GM21786 (cell line): ENCODE measurements around the gene ZNF3.
"Not testable (repeated sequence)": the region's sequence is repeated elsewhere in the genome, so short reads cannot be mapped to it uniquely, and the experiment has no call there.

ENCODE experiments used
- ATAC-seq: cut with Tn5 transposase; IDR thresholded peaks from one replicate; pipeline ENCODE4 v1.9.1; 2021; ENCODE audit not compliant: unreplicated experiment

The ZNF3 gene

DNA sequence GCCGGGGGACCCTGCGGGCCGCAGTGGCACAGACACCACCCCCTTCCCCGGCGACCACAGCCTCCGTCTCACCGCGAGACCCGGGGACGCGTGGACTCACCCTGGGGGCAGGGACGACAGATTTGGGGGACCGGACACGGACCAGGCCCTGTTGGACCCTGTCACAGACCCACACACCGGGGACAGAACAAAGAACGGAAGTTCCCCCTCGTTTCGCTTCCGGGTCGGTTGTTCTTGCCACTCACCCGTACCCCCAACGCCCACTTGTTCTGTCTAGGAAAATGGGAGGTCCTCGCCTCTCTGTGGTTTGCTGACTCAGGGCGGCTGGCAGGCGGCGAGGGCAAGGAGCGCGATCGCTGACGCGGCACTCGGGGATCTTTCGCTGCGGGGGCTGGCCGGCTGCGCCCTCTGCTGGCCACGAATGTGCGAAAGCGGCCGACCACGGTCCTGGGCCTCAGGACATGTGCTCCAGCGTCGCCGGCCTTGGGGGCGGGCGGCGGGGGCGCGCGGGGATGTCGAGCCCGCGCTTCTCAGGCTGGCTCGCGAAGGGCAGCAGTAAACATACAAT is at the start of gene ZNF3:
Gene ZNF3 (minus strand): TSS at position 189 of the 568 bp plus-strand sequence. CDS start 4,366 bp downstream, outside the sequence.
- ATAC-seq: peak; percentile 86

DNA sequence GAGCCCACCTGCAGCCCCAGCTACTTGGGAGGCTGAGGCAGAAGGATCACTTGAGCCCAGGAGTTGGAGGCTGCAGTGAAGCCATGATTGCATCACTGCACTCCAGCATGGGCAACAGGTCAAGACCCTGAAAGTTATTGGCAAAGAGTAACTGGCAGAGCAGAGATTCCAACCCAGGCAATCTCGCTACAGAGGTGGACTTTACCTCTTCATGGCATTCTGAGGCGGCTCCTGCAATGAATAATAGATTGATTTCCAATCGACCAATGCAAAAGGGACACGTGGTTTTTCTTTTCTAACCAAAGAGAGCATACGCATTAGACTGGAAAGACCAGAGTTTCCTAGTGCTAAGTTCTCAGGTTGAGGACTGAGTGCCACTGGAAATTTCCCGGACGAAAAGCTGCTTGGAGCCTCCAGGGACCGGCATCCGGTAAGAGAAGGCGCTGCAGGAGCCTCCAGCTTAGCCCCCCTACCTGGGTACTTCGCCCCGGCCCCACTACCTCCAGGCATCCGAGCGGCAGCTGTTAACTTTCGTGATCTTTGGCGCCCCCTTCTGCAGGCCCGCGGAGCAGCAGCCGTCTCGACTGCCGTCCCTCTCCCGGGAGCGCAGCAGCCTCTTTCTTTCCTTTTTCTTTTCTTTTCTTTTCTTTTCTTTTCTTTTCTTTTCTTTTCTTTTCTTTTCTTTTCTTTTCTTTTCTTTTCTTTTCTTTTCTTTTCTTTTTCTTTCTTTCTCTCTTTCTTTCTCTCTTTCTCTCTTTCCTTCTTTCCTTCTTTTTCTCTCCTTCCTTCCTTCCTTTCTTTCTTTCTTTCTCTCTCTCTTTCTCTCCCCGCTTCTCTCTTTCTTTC is 49.3 kb upstream of the ZNF3 start:
- ATAC-seq: no peak

DNA sequence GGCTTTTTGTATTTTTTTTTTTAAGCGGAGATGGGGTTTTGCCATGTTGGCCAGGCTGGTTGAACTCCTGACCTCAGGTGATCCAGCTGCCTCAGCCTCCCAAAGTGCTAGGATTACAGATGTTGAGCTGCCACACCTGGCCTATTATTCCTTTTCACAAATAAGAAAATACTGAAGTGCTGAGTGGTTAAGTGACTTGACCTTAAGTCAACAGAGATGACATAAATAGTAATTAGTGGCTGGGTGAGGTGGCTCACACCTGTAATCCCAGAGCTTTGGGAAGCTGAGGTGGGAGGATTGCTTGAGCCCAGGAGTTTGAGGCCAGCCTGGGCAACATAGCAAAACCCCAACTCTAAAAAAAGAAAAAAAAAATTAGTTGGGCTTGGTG is 48.7 kb upstream of the ZNF3 start:
- not testable (repeated sequence) for ATAC-seq

DNA sequence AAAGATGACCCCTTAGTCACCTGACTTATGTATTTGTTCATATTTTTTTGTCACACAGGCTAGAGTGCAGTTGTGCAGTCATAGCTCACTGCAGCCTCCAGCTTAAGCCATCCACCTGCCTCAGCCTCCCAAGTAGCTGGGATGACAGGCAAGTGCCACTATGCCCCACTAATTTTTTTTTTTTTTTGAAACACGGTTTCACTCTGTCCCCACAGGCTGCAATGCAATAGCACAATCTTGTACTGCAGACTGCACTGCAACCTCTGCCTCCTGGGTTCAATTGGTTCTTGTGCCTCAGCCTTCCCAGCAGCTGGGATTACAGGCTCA is 47.1 kb upstream of the ZNF3 start:
- ATAC-seq: no peak

DNA sequence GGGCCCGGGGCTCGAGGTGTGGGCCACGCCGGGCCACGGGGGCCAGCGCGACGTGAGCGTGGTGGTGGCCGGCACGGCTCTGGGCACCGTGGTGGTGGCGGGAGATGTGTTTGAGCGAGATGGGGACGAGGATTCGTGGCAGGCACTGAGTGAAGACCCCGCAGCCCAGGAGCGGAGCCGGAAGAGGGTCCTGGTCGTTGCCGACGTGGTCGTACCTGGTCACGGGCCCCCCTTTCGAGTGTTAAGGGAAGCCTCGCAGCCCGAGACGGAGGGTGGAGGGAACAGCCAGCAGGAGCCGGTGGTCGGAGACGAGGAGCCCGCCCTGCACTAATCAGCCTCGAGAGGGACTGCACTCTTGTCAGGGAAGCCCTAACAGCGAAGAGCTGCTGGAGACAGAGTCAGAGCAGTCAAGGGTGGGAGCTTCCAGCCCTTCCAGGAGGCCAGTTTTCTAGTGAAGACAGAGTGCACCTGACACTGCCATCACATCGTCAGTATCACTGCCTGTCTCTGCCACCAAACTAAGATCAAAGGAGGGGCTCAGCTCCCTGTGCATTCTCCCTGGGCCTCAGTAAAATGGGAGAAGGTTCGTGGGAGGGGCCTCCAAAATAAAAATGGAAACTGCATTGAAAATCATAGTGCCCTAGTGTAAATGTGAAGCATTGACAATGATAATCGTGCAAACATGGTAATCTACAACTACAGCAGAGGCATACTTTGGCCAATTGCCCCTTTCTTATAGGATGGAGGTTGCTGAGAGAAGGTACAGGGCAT is 46.5 kb upstream of the ZNF3 start:
- ATAC-seq: no peak

DNA sequence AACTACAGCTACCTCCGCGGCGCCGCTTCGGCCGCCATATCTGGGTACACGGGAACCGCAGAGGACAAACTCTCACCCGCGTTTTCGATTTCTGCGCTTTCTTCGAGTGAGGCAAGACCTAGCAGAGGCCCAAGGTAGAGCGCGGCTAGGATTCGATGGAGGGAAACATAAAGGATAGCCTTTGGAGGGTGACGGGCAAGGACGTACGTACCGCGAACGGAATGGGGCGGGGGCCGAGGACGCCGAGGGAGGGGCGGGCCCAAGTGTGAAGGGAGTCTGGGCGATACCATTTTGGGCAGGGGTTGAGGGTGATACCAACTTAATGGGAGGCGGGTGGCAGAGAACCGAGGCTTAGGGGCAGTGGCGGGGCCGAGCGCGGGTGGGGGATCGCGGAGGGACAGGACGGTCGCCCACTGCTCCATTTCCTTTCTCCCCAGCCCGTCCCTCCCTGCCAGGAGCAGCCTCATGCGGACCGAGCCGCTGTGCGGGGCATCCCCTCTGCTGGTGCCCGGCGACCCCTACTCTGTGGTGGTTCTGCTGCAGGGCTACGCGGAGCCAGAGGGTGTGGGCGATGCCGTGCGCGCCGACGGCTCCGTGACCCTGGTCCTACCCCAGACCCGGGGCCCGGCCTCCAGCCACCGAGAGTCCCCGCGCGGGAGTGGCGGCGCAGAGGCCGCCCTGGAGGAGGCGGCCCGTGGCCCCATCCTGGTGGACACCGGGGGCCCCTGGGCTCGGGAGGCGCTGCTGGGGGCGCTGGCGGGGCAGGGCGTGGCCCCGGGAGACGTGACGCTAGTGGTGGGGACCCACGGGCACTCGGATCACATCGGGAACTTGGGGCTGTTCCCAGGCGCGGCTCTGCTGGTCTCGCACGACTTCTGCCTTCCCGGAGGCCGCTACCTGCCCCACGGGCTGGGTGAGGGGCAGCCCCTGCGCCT is 45.7 kb upstream of the ZNF3 start, which contains the start of gene MBLAC1:
Gene MBLAC1 (plus strand): TSS at position 37 of the 935 bp plus-strand sequence. CDS start 429 bp downstream, at position 466.
- peak; percentile 56 for ATAC-seq

DNA sequence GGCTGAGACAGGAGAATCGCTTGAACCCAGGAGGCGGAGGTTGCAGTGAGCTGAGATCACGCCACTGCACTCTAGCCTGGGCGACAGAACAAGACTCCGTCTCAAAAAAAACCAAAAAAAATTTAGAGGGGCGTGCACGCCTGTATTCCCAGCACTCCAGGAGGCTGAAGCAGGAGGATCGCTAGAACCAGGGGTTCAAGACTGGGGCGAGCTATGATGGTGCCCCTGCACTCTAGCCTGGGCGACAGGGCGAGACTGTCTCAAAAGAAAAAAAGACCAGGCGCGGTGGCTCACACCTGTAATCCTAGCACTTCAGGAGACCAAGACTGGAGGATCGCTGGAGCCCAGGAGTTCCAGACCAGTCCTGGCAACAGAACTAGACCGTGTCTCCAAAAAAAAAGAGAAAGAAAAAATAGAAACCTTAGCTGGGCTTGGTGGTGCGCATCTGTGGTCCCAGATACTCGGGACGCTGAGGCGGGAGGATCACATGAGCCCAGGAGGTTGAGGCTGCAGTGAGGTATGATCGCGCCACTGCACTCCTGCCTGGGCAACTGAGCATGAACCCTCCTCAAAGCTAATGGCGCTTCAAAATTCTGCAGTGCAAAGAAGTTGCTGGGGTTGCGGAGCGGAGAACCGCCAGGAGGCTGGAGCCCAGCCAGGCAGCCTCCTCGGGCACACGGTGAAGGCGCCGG is 44.9 kb upstream of the ZNF3 start:
- peak; percentile 20 for ATAC-seq

DNA sequence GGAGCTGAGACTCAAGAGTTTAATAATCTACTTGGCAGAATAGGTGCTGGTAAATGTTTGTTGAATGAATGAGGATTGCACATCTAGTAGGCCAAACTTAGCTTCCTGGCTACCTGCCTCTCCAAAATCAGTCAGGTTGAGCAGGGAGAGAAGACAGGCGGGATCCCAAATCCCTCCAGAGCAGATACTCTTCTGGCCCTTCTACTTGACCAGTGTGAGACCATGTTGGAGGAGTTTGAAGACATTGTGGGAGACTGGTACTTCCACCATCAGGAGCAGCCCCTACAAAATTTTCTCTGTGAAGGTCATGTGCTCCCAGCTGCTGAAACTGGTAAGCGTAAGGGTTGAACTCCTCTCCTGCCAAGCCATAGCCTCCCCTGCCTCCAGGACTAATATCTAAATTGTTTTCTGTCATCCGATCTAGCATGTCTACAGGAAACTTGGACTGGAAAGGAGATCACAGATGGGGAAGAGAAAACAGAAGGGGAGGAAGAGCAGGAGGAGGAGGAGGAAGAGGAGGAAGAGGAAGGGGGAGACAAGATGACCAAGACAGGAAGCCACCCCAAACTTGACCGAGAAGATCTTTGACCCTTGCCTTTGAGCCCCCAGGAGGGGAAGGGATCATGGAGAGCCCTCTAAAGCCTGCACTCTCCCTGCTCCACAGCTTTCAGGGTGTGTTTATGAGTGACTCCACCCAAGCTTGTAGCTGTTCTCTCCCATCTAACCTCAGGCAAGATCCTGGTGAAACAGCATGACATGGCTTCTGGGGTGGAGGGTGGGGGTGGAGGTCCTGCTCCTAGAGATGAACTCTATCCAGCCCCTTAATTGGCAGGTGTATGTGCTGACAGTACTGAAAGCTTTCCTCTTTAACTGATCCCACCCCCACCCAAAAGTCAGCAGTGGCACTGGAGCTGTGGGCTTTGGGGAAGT is 43.0 kb upstream of the ZNF3 start:
- no peak for ATAC-seq

DNA sequence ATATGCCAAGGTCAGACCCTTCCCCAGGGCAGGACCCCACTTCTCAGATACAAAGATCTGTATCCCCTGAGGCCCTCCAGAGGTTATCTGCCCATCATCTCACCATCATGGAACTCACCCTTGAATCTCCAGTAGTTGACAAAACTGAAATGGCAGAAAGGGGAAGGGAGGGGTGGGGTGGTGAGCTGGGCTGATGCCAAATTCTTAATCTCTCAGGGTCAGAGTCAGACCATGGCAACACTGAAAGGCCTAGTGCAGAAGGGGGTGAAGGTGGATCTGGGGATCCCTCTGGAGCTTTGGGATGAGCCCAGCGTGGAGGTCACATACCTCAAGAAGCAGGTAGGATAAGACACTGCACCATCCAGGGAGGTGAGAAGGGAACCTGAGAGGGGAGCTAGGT is 41.0 kb upstream of the ZNF3 start:
- no peak for ATAC-seq

DNA sequence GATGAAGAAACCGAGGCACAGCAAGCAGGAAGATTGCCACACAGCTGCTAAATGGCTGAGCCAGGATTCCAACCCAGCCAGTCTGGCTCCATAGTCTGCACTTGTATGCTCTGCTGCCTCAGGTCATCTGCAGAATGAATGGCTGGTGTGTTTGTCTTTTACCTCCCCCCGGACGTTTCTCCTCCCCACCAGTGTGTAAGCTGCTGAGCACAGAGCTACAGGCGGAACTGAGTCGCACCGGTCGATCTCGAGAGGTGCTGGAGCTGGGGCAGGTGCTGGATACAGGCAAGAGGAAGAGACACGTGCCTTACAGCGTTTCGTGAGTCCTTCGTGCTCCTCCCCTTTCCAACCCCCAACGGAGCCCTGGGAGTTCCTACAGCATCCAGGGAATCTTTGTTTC is 40.5 kb upstream of the ZNF3 start:
- ATAC-seq: no peak

DNA sequence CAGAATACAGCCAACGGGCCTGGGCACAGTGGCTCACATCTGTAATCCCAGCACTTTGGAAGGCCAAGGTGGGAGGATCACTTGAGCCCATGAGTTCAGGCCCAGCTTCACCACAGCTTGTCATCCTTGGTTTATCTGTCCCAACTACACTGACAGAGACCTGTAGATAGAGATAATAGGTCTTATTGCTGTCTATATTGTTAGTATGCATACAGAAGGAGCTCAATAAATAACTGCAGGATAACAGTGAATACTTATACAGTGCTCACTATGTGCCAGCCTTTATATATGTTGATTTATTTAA is 39.2 kb upstream of the ZNF3 start:
- no peak for ATAC-seq

DNA sequence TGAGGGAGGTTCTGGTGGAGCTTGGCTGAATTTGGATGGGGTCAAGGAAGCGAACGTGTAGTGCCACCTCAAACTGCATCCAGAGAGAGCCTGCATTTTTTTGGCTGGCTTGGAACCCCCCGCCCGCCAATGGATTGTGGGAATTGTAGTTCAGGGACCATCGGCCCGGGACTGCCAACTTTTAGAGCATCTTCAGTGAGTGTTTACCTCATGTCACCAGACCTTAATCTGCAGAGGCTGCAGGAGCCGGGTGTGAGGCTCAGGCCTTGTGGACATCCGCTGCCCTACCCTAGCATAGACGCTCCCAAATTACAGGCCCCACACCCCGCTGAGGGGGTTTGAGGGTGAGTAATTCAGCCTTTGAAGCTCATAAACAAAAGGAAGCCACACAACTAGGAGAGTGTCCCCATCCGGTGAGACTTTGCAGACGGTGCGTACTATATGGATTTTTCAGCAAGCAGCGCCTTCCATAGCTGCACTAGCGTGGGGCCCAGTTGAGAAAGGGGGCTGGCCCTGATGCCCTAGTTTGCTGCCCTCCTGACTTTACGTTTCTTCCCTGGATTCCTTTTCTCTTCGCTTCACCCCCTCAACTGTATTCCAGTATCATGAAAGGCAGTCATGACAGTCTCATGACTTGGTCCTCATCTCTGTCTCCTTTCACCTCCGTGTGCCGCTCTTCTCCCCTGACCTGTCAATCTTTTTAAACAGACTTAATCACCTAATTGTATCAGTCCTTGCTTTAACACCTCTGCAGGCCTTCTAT is 38.6 kb upstream of the ZNF3 start:
- ATAC-seq: peak; percentile 30

DNA sequence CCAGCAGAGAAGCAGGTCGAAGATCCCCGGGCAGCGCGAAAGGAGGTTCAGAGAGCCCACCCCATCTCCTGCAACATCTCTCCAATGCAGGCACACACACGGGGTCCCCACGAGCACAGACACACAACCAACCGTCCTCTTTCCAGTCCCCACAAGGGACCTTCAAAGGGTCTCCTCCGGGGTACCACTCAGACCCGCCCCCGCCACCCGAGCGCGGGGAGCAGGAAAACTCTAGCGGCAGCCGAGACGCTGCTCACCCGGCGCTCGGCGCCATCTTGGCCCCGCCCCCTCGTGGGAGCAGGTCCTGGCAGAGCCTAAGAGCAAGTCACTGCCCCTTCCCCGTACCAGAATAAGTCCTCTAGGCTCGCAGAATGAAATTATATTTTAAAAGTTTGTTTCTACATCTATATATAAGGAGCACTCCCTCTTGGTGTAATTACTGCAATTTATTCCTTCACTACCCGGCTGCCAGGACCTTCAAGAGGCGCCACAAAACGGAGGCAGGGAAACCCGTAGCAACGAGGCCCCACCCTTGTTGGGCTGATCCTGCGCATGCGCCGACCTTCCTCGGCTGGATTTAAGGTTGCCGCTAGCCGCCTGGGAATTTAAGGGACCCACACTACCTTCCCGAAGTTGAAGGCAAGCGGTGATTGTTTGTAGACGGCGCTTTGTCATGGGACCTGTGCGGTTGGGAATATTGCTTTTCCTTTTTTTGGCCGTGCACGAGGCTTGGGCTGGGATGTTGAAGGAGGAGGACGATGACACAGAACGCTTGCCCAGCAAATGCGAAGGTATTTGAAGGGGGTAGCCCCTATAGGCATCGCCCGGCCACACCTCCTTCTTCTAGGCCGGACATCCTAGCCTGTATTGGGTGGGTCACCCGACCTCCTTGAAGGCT is 37.8 kb upstream of the ZNF3 start, which contains the start of the genes CNPY4 and TAF6:
Gene CNPY4 (plus strand): TSS at position 563 of the 898 bp plus-strand sequence. CDS start 111 bp downstream, at position 674.
Gene TAF6 (minus strand): TSS at position 287 of the 898 bp plus-strand sequence. CDS start 5,149 bp downstream, outside the sequence.
- peak; percentile 69 for ATAC-seq

DNA sequence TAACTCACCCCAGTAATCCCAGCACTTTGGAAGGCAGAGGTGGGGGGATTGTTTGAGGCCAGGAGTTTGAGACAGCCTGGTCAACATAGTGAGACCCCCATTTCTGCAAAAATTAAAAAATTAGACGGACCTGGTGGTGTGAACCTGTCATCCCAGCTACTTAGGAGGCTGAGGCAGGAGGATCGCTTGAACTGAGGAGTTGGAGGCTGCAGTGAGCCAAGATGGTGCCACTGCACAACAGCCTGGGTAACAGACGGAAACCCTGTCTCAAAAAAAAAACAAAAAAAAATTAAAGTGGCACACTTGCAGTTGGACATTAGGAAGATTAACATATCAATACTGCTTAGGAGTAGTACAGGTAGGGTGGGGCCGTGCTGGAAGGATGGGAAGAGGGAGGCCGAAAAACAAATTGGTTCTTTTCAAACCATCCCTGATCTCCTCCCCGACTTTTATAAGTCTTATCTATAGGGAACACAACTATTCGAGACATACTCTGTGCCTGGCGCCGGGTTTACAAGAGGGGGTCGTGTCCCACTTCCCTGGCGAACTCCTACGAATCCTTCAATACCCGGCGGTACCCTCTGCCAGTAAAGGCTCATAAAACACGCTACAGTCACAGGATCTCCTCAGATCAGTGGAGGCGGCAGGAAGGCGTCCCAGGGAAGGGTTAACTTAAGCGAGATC is 37.0 kb upstream of the ZNF3 start:
- ATAC-seq: no peak

DNA sequence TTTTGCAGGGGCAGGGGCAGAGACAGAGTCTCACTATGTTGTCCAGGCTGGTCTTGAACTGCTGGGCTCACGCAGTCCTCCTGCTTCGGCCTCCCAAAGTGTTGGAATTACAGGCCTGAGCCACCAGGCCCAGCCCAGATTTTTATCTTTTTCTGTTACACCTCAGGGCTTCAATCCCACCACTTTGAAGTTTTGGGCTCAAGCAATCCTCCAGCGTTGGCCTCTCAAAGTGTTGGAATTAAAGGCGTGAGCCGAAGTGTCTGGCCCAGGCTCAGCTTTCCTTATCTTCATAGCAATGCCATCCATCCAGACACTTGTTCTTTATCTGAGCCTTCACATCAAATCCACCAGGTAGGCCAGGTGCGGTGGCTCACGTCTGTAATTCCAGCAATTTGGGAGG is 33.5 kb upstream of the ZNF3 start:
- ATAC-seq: no peak

DNA sequence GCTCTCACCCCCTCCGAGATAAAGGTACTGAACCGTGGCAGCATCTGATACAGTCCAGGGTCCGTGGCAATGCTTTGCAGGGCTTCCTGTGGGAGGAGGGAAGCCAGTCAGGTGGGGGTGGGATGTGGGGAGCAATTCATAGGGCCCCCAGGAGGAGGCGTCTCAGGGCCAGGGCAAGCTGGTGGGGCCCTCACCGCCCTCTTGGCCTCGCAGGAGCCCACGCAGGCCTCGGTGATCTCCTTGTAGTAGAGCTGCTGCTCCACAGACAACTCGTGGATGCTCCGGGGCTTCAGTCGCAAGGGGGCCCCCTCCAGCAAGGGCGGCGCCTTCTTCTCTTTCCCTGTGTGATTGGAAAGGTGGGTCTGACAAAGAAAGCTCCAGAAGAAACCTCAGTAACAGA is 30.4 kb upstream of the ZNF3 start:
- ATAC-seq: no peak

DNA sequence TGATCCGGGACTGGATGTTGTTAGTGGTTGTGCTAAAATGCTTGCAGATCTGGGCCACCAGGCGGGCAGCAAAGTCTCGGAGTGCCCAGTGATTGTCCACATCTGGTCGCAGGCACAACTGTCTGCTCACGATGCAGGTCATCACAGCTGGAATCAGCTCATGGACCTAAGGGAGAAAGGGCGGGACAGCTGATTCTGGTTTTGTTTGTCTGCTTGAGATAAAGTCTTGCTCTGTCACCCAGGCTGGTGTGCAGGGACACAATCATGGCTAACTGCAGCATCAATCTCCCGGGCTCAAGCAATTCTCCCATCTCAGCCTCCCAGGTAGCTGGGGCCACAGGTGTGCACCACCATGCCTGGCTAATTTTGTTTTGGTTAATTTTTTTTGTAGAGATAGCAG is 29.6 kb upstream of the ZNF3 start:
- no peak for ATAC-seq
